Measurements from ENCODE around the gene APOBEC2.

The APOBEC2 gene

DNA sequence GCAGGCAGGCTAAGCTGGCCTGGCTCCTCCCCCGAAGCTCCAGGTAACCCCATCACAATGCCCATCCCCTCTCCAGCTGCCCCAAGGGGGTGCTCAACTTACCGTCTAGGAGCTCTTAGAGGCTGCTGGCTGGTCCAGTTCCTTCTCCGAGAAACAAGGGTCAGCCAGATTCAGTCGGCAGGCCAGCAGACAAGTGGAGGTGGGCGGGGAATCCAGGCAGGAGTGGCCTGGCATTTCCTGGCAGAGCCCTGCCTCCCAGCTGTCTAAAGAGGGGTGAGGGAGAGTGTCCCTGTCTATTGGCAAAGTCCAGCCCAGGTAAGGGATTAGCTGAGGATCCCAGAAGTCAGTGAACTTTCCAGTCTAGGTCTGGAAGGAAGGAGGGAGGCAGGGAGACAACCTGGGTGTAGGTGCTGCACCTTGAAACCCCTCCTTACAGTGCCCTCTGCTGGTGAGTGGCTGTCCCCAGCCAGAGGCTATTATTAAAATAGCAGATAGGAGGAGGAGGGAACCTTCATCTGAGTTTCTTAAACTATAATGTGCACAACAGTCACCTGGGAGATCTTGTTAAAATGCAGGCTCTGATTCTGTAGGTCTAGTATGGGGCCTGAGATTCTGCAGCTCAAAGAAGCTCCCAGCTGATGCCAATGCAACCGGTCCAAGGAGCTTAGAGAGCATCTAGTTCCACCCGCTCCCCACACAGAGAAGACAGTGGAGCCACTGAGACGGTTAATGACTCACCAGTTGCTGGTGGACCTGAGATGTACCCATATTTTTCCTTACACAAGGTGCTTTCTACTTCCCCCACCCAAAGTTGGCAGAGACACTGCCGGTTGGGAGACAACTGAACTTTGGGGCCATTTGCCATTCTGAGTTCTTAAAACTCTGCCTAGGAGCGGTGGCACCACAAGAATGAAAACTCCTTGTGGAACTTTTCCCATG, 13.7 kb upstream of the APOBEC2 start, which contains the start of gene UNC5CL:
Gene UNC5CL, minus strand, starts transcription at position 162 of the 939 bp plus-strand sequence. CDS start 4,147 bp downstream, outside the sequence.
- H3K4me2 ChIP-seq (ENCODE audit: low read length), result no peak within 1 kb of the TSS
- no peak within 1 kb of the TSS for H3K9ac ChIP-seq (ENCODE audit: low read depth, low read length)
- H3K36me3 ChIP-seq (ENCODE audit: insufficient read depth, low read length), result no peaks in the 10 kb centered on the region
- peaks cover 16% of the 10 kb centered on the region for H3K27me3 ChIP-seq (ENCODE audit: control insufficient read depth, insufficient read depth, low read length)
- H3K9me3 ChIP-seq (replicated peaks; ENCODE audit: low read length), result no peaks in the 10 kb centered on the region
- H3K4me3 ChIP-seq (ENCODE audit: low read length), result no peak within 1 kb of the TSS
- peaks cover 7% of the 10 kb centered on the region for H3K4me1 ChIP-seq (ENCODE audit: control insufficient read depth, insufficient read depth, low read length)

DNA sequence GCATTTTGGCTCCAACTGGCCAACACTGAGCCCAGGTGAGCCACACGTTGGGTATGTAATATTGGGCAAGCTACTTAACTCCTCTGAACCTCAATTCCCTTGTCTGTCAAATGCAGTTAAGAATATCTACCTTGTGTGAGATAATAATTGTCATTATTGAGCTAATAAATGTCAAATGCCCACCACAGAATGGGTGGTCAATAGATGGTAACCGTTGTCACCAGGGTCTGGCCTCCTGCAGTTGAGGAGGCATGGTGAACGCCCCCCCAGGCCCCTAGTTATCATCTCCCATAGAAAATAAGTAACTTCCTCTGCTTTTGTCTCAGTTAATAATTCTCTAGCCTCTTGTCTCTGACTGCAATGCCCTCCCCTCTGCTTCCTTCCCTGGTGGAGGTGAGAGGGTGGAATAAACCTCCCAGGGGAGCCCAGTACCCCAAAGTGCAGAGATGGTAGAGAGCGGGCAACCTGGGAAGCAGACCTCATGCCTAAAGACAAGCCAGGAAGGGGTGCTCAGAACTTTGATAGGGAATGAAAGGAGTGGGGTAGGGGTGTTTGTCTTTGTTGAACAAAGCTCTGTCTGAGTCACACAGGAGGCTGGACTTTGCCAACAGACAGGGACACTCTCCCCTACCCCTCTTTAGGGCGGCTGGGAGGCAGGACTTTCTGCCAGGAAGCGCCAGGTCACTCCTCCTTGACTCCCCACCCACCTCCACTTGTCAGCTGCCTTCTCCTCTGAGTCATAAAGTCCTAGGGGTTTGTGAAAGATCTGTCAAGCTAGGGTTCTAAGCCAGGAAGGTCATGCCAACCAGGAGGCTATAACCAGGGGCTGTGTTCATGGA, 12.7 kb upstream of the APOBEC2 start:
- Histone ChIP-seq H3K9ac (ENCODE audit: low read depth, low read length) (no peak overlapping the region), H3K4me2 (ENCODE audit: low read length) (no peak overlapping the region), H3K9me3 (replicated peaks; ENCODE audit: low read length) (no peaks in the 10 kb centered on the region), H3K36me3 (ENCODE audit: insufficient read depth, low read length) (no peaks in the 10 kb centered on the region), H3K4me1 (ENCODE audit: control insufficient read depth, insufficient read depth, low read length) (peaks cover 7% of the 10 kb centered on the region), H3K27me3 (ENCODE audit: control insufficient read depth, insufficient read depth, low read length) (peaks cover 13% of the 10 kb centered on the region), H3K4me3 (ENCODE audit: low read length) (no peak overlapping the region)

DNA sequence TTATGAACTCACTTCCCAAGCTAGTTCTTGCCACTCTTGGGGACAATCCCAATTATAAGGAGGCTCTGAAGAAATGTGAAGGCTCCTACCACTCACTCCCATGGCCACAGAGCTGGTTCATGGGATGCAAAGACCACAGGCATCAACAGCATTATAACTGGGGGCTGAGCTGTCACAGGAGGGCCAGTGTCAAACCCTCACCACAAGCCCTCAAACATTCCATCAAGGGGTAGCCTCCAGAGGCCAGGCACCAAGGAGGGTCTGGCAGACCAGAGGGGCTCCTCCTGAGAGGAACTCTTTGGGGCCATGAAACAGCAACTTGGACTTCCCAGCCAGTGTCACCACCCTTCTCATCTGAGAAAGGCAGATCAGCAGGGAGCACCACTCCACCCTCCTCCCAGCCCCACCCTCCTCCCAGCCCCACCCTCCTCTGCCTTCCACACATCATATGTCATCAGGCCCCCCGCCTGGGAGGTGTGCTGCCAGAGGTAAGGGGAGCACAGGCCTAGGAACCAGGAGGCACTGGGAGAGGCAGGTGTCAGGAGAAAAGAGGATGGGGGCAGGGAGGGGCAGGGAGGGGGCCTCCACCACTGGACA, 12.0 kb upstream of the APOBEC2 start:
- H3K27me3 ChIP-seq (ENCODE audit: control insufficient read depth, insufficient read depth, low read length), result peaks cover 13% of the 10 kb centered on the region
- no peak overlapping the region for H3K4me2 ChIP-seq (ENCODE audit: low read length)
- H3K36me3 ChIP-seq (ENCODE audit: insufficient read depth, low read length), result no peaks in the 10 kb centered on the region
- H3K4me3 ChIP-seq (ENCODE audit: low read length), result no peak overlapping the region
- peaks cover 7% of the 10 kb centered on the region for H3K4me1 ChIP-seq (ENCODE audit: control insufficient read depth, insufficient read depth, low read length)
- no peaks in the 10 kb centered on the region for H3K9me3 ChIP-seq (replicated peaks; ENCODE audit: low read length)
- H3K9ac ChIP-seq (ENCODE audit: low read depth, low read length), result no peak overlapping the region

- Histone ChIP-seq H3K4me1 (ENCODE audit: control insufficient read depth, insufficient read depth, low read length) (peaks cover 7% of the 10 kb centered on the region), H3K4me3 (ENCODE audit: low read length) (no peak within 1 kb of the TSS), H3K9me3 (replicated peaks; ENCODE audit: low read length) (no peaks in the 10 kb centered on the region), H3K4me2 (ENCODE audit: low read length) (no peak within 1 kb of the TSS), H3K9ac (ENCODE audit: low read depth, low read length) (no peak within 1 kb of the TSS), H3K36me3 (ENCODE audit: insufficient read depth, low read length) (no peaks in the 10 kb centered on the region), H3K27me3 (ENCODE audit: control insufficient read depth, insufficient read depth, low read length) (peaks cover 13% of the 10 kb centered on the region)
Observed at GRCh38 chr6:41042226-41043055, 10.6 kb upstream of the APOBEC2 start, which contains the start of gene TSPO2. Gene TSPO2, plus strand, starts transcription at chr6:41042467. Its CDS starts 519 bp downstream, at chr6:41042986.

- no peak overlapping the region for H3K4me3 ChIP-seq (ENCODE audit: low read length)
- no peak overlapping the region for H3K9ac ChIP-seq (ENCODE audit: low read depth, low read length)
- no peaks in the 10 kb centered on the region for H3K9me3 ChIP-seq (replicated peaks; ENCODE audit: low read length)
- peaks cover 7% of the 10 kb centered on the region for H3K4me1 ChIP-seq (ENCODE audit: control insufficient read depth, insufficient read depth, low read length)
- no peak overlapping the region for H3K4me2 ChIP-seq (ENCODE audit: low read length)
- H3K36me3 ChIP-seq (ENCODE audit: insufficient read depth, low read length), result no peaks in the 10 kb centered on the region
- peaks cover 13% of the 10 kb centered on the region for H3K27me3 ChIP-seq (ENCODE audit: control insufficient read depth, insufficient read depth, low read length)
Observed at GRCh38 chr6:41043151-41043550, 9.9 kb upstream of the APOBEC2 start.

- Histone ChIP-seq H3K9me3 (replicated peaks; ENCODE audit: low read length) (no peaks in the 10 kb centered on the region), H3K4me1 (ENCODE audit: control insufficient read depth, insufficient read depth, low read length) (peaks cover 3% of the 10 kb centered on the region), H3K4me3 (ENCODE audit: low read length) (no peak overlapping the region), H3K36me3 (ENCODE audit: insufficient read depth, low read length) (no peaks in the 10 kb centered on the region), H3K4me2 (ENCODE audit: low read length) (no peak overlapping the region), H3K9ac (ENCODE audit: low read depth, low read length) (no peak overlapping the region), H3K27me3 (ENCODE audit: control insufficient read depth, insufficient read depth, low read length) (peaks cover 9% of the 10 kb centered on the region)
Observed at GRCh38 chr6:41045664-41046063, 7.3 kb upstream of the APOBEC2 start.

- Histone ChIP-seq H3K4me2 (ENCODE audit: low read length) (no peak overlapping the region), H3K27me3 (ENCODE audit: control insufficient read depth, insufficient read depth, low read length) (peaks cover 9% of the 10 kb centered on the region), H3K36me3 (ENCODE audit: insufficient read depth, low read length) (no peaks in the 10 kb centered on the region), H3K4me1 (ENCODE audit: control insufficient read depth, insufficient read depth, low read length) (no peaks in the 10 kb centered on the region), H3K4me3 (ENCODE audit: low read length) (no peak overlapping the region), H3K9me3 (replicated peaks; ENCODE audit: low read length) (no peaks in the 10 kb centered on the region), H3K9ac (ENCODE audit: low read depth, low read length) (no peak overlapping the region)
Observed at GRCh38 chr6:41046084-41046483, 6.9 kb upstream of the APOBEC2 start.

DNA sequence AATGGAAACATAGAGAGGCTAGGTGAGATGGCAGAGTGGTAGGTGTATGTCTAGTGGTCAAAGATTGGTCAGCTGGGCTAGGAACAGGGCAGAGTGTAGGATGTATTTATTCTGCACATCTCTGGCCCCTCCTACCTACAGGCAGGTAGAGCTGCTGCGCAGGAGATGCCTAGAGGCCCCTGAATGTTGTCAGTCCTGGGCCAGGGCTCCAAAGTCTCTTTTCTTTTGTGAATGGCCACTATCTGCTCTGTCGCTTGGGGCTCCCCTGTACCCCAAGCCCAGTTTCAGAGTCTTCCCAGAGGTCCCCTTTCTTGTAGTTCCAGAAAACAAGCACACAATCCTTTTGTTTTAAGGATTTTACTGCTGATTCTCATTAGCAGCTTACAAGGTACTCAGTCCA, 5.7 kb upstream of the APOBEC2 start:
- no peak overlapping the region for H3K4me3 ChIP-seq (ENCODE audit: low read length)
- no peaks in the 10 kb centered on the region for H3K9me3 ChIP-seq (replicated peaks; ENCODE audit: low read length)
- peaks cover 9% of the 10 kb centered on the region for H3K27me3 ChIP-seq (ENCODE audit: control insufficient read depth, insufficient read depth, low read length)
- no peak overlapping the region for H3K9ac ChIP-seq (ENCODE audit: low read depth, low read length)
- H3K4me2 ChIP-seq (ENCODE audit: low read length), result no peak overlapping the region
- no peaks in the 10 kb centered on the region for H3K36me3 ChIP-seq (ENCODE audit: insufficient read depth, low read length)
- no peaks in the 10 kb centered on the region for H3K4me1 ChIP-seq (ENCODE audit: control insufficient read depth, insufficient read depth, low read length)

- no peak overlapping the region for H3K4me3 ChIP-seq (ENCODE audit: low read length)
- H3K27me3 ChIP-seq (ENCODE audit: control insufficient read depth, insufficient read depth, low read length), result peaks cover 9% of the 10 kb centered on the region
- H3K9me3 ChIP-seq (replicated peaks; ENCODE audit: low read length), result no peaks in the 10 kb centered on the region
- H3K4me1 ChIP-seq (ENCODE audit: control insufficient read depth, insufficient read depth, low read length), result no peaks in the 10 kb centered on the region
- H3K36me3 ChIP-seq (ENCODE audit: insufficient read depth, low read length), result no peaks in the 10 kb centered on the region
- no peak overlapping the region for H3K9ac ChIP-seq (ENCODE audit: low read depth, low read length)
- no peak overlapping the region for H3K4me2 ChIP-seq (ENCODE audit: low read length)
Observed at GRCh38 chr6:41047745-41048732, 5.0 kb upstream of the APOBEC2 start.

- Histone ChIP-seq H3K36me3 (ENCODE audit: insufficient read depth, low read length) (no peaks in the 10 kb centered on the region), H3K9me3 (replicated peaks; ENCODE audit: low read length) (no peaks in the 10 kb centered on the region), H3K4me1 (ENCODE audit: control insufficient read depth, insufficient read depth, low read length) (no peaks in the 10 kb centered on the region), H3K4me2 (ENCODE audit: low read length) (no peak overlapping the region), H3K9ac (ENCODE audit: low read depth, low read length) (no peak overlapping the region), H3K4me3 (ENCODE audit: low read length) (no peak overlapping the region), H3K27me3 (ENCODE audit: control insufficient read depth, insufficient read depth, low read length) (peaks cover 15% of the 10 kb centered on the region)
Observed at GRCh38 chr6:41049521-41049920, 3.5 kb upstream of the APOBEC2 start.
